Progenitor cell of endocrine pancreas (in vitro differentiated cells): ENCODE measurements around the gene UNC13D. TPM values are rescaled to one million over a fixed set of nuclear protein-coding genes. Genes with fewer than 3 reads are reported as not detected.
A peak's percentile ranks its signal among the peaks of the same experiment; 100 is the strongest.

Experiments used
- DNase-seq: peaks from one replicate; pipeline ENCODE4 v3.0.0; 2021; ENCODE audit warnings: low spot score; ENCODE audit not compliant: unreplicated experiment
- H3K27ac Mint-ChIP-seq: 2 replicates; pipeline ENCODE4 v1.8.0; 2021; ENCODE audit warnings: mild to moderate bottlenecking, moderate library complexity, mixed read lengths
- H3K27me3 Mint-ChIP-seq: 2 replicates; pipeline ENCODE4 v1.8.0; 2021; ENCODE audit warnings: mixed read lengths
- H3K36me3 Mint-ChIP-seq: 2 replicates; pipeline ENCODE4 v1.8.0; 2022; ENCODE audit warnings: mixed read lengths; ENCODE audit not compliant: insufficient read depth
- H3K4me1 Mint-ChIP-seq: 2 replicates; pipeline ENCODE4 v1.8.0; 2021; ENCODE audit warnings: low read depth, mixed read lengths
- H3K4me3 Mint-ChIP-seq: 2 replicates; pipeline ENCODE4 v1.8.0; 2021; ENCODE audit warnings: low read depth, mild to moderate bottlenecking, moderate library complexity, mixed read lengths
- H3K9me3 Mint-ChIP-seq: 2 replicates; pipeline ENCODE4 v1.8.0; 2021; ENCODE audit warnings: low read depth, mixed read lengths
- CTCF ChIP-seq: fragments of 200-600 bp; sonication (generic); IDR thresholded peaks from one replicate; pipeline ENCODE4 v1.5.0; 2021; ENCODE audit warnings: antibody characterized with exemption, mild to moderate bottlenecking; ENCODE audit not compliant: unreplicated experiment
- total RNA-seq: library from RNA; stranded (reverse); gene quantifications from 2 replicates; pipeline ENCODE4 v1.2.1, GENCODE V29; 2021

The UNC13D gene
- total RNA-seq, 1 donor from 2014 or later = 2.7 TPM

GRCh38 chr17:75820094-75821080 is 23.8 kb downstream of the UNC13D start:
- no peak for TF ChIP-seq CTCF
- no peaks in the 10 kb centered on the region for H3K4me1 Mint-ChIP-seq
- no peaks in the 10 kb centered on the region for H3K27me3 Mint-ChIP-seq
- no peak for DNase-seq
- H3K27ac Mint-ChIP-seq = no peak overlapping the region
- H3K4me3 Mint-ChIP-seq = no peak overlapping the region
- no peaks in the 10 kb centered on the region for H3K9me3 Mint-ChIP-seq
- peaks cover 17% of the 10 kb centered on the region for H3K36me3 Mint-ChIP-seq

- Mint-ChIP-seq H3K36me3 (peaks cover 15% of the 10 kb centered on the region), H3K27ac (no peak overlapping the region), H3K9me3 (no peaks in the 10 kb centered on the region), H3K27me3 (no peaks in the 10 kb centered on the region), H3K4me3 (no peak overlapping the region), H3K4me1 (no peaks in the 10 kb centered on the region)
- DNase-seq = no peak
- TF ChIP-seq CTCF = no peak
Observed at GRCh38 chr17:75819678-75820077, 24.5 kb downstream of the UNC13D start.

GRCh38 chr17:75819116-75819515 is 25.1 kb downstream of the UNC13D start:
- no peak for DNase-seq
- Mint-ChIP-seq H3K4me1 (no peaks in the 10 kb centered on the region), H3K27ac (no peak overlapping the region), H3K36me3 (peaks cover 15% of the 10 kb centered on the region), H3K27me3 (no peaks in the 10 kb centered on the region), H3K4me3 (no peak overlapping the region), H3K9me3 (no peaks in the 10 kb centered on the region)
- no peak for TF ChIP-seq CTCF

GRCh38 chr17:75818326-75818885 is 25.8 kb downstream of the UNC13D start:
- Mint-ChIP-seq H3K9me3 (no peaks in the 10 kb centered on the region), H3K27me3 (no peaks in the 10 kb centered on the region), H3K36me3 (peaks cover 15% of the 10 kb centered on the region), H3K4me1 (no peaks in the 10 kb centered on the region), H3K27ac (no peak overlapping the region), H3K4me3 (no peak overlapping the region)
- TF ChIP-seq CTCF = no peak
- no peak for DNase-seq

GRCh38 chr17:75817571-75817970 is 26.6 kb downstream of the UNC13D start:
- Mint-ChIP-seq H3K4me1 (no peaks in the 10 kb centered on the region), H3K4me3 (no peak overlapping the region), H3K27ac (peak overlapping the region; percentile 16), H3K27me3 (no peaks in the 10 kb centered on the region), H3K9me3 (no peaks in the 10 kb centered on the region), H3K36me3 (peaks cover 16% of the 10 kb centered on the region)
- DNase-seq = no peak
- no peak for TF ChIP-seq CTCF
